ENCODE results near the gene HOXA3.

GRCh38 chr7:27164367-27165088 lies 12.1 kb upstream of the HOXA3 start:
- TF ChIP-seq CTCF (IDR thresholded peaks at IDR 0.05; ENCODE audit: low read depth, low read length, poor library complexity, severe bottlenecking) (no peak), EZH2phosphoT487 (IDR thresholded peaks at IDR 0.05; ENCODE audit: borderline replicate concordance, low read length) (no peak)

Measured in DOHH2 (cell line).